Stimulated activated naive CD4-positive, alpha-beta T cell (primary cell): Measurements from ENCODE around the gene SCN3A.

Source experiments
- DNase-seq, 6 experiments: peaks; one replicate each; lab custom pipeline; 2025; lab: John Stamatoyannopoulos, UW

Gene SCN3A

DNA sequence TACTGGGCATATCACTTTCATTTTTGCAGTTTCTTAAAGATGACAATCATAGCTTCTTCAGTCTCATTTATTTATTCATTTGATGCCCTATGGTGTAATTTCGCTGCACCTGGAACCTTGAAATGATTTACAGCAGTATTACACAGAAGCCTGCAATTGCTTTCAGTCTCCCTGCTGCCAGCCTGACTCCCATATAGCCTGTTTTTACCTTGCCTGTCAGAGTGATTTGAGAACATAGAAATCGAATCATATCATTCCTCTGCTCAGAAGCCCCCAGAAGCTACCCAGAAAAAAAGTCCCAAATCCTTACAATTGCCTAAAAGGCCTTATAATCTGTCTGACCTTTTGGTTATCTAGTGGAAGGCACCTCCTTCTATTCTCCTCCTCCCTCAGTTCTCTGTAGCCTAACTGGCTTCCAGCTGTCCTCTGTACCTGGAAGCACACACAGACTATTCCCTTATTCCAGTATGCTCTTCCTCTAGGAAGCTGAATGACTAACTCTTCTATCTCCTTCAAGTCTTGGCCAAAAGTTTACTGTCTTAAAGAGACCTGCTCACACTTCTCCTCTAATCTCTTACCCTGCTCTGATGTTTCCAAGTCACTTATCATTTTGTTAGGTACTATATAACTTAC lies 12.6 kb downstream of the SCN3A start:
- DNase-seq: no peak

DNA sequence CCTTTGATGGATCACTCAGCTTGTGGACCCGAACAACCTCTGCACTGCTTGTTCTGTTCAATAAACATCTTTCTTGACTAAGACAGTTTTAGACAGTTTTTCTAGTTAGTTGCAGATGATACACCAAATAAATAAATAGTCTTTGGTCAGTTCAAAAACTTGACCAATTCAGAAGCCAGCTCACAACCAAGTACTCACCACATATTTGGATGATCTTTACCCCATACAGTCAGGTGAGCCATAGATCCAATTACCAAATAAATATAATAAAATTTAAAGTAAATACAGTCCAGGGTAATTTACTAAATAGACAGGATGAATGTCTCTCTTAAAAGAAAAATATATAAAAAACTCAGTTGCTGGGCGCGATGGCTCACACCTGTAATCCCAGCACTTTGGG lies 18.2 kb downstream of the SCN3A start:
- no peak for DNase-seq

DNA sequence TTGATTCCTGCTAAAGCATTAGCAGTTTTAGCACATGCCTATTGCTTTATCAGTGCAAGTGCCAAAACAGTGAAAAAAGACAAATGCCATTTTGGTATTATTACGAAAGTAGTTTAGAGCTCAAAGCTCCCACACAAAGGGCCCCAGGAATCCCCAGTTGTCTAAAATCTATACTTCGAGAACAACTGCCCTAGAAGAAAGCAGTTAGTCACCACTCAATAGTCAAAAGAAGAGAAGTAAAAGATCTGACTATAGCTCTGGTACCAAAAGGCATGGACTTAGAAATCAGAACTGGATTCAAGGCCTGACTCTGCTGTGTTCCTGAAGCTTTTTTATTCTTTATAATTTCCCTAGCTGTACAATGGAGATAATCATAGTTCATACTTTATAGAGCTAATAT lies 21.8 kb downstream of the SCN3A start:
- no peak for DNase-seq

DNA sequence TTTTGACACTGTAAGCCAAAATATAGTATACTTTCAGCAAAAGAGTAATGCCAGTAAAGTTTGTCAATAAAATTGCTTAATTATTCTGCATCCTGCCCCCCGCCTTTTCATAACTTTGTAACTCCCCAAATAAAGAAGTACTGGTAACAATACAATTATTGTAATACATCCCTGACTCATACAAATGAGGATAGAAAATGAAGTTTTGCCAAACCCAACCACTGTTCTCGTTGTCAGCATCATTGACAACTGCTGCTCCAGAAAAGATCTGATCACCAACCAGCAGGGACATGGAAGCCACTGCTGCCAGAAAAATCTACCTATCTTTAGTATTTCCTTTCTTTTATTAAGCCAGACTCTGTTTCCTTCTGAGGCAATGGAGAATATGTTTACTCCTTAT lies 27.1 kb downstream of the SCN3A start:
- DNase-seq: no peak

DNA sequence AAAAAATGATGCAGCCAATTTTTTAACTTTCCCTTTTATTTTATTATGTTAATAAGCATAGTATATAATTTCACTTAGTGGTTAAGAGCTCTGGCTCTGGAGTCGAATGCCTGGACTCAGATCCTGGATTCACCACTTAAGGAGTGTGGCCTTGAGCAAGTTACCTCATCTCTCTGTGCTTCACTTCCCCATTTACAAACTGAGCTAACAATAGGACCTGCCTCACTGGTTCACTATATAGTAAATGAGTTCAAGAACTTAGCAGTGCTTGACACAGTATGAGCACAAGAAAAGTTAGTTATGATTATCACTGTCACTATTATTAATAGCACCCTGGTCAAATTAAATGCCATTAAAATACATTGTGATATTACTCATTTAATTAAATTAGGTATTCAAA lies 30.6 kb downstream of the SCN3A start:
- no peak for DNase-seq

DNA sequence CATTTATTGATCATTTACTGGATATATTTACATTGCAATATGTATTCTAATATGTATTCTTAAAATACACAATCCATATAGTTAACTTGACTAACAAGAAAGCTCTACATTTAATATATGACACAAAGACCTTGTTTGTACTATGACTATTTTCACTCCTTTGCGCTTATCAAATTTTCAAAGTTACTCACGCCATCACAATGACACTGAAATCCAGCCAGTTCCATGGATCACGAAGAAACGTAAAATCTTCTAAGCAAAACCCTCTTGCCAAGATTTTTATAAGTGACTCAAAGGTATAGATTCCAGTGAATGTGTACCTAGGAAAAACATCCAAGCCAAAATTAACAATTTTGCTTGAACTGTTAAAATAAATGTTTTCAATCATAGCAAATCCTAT lies 39.6 kb downstream of the SCN3A start:
- DNase-seq: no peak

DNA sequence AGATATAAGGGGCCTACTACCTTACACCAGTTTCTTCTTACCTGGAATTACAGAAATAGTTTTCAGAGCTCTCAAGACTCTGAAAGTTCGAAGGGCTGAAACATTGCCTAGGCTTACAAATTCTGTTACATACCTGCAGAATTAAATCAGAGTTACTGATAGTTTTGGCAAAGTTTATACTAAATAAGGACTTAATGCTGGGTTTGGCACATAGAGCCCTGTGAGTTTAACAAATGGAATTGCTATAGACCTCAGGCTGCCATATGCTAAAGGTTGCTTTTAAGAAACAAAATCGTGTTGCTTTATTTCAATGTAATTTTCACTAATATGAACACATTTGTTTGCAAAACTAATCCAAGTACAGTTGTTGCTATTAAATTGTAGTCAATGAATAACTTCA lies 40.1 kb downstream of the SCN3A start:
- no peak for DNase-seq

DNA sequence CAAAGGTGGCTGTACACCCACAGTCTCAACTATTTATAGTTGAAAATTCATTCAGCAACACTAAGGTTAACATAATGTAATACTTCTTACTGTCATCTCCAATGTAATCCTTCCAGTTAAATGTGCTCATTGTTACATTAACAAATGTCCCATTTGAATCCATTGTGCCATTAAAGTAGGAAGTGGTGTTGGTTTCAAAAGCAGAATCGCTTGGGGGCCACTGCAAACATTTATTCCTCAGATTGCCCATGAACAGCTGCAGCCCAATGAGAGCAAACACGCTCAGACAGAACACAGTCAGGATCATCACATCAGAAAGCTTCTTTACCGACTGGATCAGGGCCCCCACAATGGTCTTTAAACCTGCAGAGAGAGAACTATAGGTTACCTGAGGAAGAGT lies 41.4 kb downstream of the SCN3A start:
- DNase-seq: no peak

DNA sequence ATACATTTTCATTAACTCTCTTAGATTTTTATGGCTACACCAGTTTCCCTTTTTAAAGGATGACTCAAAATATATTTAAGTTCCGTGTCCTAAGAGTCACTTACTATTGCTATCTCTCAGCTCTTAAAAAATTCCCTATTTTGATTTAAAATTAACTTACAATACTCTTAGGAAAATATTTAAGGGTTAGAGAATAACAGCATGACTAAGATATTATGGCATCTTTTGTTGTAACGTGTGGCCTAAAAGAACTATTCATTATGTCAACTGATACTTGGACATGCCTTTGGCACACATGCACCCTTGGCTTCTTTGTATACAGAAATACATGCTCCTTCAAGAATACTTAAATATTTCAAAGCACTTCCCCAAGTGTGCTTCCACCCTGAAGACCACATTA lies 42.3 kb downstream of the SCN3A start:
- DNase-seq: no peak

DNA sequence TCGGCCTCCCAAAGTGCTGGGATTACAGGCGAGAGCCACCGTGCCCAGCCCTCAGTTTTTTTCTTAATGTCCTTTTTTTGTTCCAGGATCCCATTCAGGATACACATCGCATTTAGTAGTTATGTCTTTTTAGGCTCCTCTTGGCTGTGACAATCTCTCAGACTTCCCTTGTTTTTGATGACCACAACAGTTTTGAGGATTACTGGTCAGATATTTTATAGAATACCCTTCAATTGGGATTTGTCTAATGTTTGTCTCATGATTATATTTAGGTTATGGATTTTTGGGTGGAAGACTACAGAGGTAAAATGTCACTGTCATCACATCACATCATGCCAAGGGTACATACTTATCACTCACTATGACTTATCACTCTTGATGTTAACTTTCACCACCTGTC lies 46.7 kb downstream of the SCN3A start:
- no peak for DNase-seq

DNA sequence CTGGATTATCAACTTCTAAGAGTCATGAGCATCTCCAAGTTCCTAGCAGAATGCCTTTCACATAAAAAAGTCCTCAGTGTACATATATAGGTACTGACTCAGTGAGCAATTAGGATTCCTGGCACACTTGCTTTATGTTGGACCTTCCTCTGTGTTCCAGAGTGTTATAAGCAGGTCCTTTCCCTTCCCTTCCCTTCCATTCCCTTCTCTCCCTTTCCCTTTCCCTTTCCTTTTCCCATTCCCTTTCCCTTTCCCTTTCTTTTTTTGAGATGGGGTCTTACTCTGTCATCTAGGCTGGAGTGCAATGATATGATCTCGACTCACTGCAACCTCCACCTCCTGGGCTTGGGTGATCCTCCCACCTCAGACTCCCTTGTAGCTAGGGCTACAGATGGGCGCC lies 48.7 kb downstream of the SCN3A start:
- no peak for DNase-seq

DNA sequence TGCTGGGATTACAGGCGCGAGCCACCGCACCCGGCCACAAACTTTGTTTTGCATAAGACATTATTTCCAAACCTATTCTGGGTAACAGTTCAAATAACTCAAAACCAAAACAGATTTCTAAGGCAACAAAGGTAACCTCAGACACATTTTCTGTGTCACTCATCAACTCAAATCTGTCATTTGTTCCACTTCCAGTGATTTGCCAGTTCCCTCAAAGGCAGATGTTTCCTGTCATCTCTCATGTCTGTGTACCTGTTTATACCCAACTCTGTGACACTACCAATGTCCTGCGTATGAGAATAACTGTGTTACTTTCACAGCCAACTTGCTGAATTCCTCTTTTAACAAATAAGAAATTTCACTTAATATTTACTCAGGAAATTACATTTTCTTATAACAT lies 54.4 kb downstream of the SCN3A start:
- DNase-seq: peak in 1 of 6 experiments; percentile 1

DNA sequence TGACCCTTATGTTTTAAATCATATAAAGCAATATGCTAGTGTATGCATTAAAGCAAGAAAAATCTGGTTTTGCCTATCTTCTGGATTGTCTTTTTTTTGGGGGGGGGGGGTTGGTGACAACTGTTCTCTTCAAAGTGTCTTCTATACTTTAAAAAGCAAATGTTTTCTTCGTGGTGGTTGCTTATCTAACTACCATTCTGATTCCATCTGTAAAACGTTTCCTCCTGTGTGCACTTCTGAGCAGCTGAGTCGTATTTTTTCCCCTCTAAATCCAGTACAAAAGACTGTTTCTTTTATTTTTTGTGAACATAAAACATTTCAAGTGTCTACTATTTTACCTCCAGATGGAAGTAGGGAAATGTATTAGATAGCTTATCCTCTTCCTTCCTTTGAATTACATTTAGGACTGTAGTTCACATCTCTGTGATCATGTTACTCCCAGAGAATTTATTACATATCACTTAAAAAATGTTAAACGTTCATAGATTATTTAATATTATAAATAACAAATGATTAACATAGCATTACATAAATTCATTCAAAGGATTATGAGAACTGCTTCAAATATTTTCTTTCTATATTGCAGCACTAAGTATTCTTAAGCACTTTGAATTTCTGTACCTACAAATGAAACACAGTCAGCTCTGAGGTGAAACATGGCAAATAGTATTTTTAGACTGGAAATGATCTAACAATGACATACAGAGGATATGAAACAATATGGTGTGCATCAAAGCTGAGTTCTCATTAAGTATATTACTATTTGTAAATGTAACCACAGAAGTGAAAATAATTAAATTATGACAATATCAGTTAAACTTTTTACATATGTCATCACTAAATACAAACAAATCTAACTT lies 56.4 kb downstream of the SCN3A start:
- DNase-seq: no peak

DNA sequence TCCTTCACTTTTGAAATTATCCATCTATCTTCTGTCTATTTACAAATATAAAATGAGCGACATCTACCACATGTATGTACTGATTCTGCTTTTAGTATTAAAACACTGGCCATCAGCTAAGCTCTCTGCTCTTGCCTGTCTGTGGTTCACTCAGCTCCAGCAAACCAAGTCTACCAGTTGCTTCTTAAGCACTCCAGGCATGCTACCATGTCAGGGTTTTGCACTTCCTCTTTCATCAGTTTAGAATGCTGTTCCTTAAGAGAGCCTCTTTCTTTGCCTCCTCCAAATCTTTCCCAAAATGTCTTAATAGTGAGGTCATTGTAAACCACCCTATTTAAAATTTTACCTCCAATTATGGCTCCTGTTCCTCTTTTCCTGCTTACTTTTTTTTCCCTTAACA lies 59.5 kb downstream of the SCN3A start:
- no peak for DNase-seq

DNA sequence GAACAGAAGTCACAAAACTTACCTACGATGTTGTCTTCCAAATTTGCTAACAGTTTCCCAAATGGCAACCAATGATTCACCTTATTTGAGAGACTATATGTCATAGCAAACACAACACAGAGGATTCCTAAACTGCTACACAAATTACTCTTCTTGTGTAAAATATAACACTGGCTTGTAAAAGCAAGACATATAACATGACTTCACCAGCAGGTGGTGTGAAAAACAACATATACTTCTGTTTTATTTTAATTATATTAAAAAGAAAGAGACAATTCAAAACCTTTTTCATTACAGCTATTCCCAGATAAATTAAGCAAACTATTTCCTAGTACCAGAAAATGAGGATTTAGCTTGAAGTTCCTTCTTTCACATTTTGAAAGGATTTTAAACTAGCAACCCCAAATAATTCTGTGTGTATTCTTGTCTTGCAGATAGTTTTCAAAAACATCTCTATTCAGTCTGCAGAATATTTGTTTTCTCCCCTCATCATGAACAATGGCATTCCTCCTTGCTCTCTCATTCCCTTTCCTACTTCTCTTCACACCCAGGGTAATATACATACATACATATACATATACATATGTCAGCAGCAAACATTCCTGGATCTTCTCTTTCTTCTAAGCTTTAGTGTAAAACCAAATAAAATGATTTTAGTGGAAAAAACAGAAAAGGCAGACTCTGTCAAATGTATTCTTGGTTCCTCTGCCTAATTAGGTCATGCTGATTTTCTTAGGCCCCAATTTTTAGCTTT lies 62.1 kb downstream of the SCN3A start:
- no peak for DNase-seq

DNA sequence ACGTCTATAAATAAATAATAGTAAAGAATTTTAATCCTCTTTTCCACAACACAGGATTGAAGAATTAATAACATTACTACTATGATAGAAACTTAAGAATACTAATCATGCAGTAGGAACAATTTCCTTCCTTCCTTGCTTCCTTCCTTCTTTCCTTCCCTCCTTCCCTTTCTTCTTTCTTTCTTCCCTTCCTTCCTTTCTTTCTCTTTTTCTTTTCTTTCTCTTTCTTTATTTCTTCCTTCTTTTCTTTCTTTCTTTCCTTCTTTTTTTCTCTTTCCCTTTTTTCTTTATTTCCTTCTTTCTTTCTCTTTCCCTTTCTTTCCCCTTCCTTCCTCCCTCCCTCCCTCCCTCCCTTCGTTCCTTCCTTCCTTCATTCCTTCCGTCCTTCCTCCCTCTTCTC lies 77.6 kb downstream of the SCN3A start:
- DNase-seq: no peak

DNA sequence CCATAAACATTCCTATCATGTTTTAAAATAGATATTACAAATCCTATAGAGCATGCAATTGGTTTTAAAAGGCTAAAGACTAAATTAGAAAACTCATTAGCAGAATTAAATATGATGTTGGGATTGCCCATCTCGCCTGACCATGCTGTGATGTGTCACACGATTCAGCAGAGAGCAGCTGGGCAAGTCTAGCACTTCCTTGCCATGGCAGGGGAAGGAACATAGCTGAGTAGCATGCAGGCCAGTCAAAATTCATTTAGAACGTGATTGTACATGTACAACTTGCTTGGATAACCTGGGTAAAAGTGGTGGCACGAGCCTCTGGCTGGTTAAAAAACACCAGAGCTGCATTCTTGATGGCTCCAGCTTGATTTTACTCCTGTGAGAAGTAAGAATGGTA lies 81.3 kb downstream of the SCN3A start:
- DNase-seq: no peak

DNA sequence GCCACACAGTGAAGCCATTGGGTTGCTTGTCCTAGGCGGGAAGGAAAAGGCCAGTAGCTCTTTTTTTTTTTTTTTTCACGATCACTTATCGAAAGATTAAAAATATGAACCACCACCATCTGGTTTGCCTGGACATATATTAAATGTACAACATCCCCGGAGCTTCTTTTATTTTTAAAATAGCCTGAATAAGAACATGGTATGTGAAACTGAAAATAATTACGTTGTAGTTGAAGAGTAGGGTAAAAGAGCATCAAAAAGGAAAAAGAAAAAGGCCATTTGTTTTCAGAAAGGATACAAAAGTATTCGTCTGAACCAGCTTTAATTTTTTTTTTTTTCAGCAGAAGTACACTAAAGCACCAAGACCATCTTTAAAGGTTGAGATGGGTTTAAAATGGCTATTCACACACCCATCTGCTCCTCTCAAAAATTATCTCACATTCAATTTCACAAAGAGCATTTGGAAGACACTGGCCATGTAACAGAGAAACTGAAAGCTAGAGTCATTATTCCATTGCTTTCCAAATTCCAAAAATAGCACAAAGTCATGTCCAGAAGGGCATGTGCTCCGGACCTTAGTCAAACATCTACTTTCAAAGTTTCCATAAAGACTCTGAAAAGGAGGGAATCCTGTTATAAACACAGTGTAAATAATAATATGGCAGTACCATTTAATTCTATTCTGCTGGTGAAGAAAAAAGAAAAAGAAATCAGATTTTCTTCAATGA lies 82.9 kb downstream of the SCN3A start:
- DNase-seq: no peak

DNA sequence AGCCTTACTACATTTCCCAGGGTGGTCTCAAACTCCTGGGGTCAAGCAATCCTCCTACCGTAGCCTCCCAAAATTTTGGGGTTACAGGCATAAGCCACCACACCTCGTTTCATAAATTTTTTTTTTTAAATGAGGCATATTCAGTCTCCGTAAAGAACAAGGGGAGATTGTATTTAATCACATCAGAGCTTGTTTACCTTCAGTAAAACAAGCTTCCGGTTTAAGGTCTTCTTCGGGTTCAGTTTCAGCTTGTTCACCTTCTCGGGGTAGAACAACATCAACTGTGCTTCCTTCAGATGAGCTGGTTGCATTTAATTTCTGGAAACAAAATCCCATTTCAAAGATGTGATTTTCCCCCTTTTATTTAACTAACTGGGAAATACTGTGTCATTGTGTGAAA lies 88.6 kb downstream of the SCN3A start:
- no peak for DNase-seq

DNA sequence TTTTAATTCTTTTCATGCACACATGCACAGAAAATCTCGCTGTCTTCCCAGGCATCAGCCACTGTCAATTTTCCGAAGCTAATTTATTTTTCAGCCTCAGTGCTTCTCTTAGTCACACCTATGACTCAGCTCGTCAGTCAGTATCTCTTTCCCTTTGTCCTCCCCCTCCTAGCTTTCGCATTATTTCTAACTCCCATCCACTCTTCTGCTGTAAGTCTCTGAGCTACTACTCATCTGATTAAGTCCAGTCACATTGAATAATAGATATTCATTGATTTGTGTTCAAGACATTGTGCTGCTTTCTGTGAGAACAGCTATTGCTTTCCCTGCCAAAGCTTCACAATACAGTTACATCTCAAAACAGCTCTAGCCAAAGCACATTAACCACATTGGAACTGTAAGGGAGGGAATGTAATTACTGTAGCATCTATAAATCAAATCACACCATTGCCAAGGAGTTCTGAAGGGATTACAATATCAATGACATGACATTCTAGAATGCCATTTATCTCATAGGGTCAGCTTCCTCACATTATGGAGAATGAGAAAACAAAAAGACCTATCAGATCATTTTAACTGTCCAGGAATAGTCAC lies 89.4 kb downstream of the SCN3A start:
- DNase-seq: no peak

DNA sequence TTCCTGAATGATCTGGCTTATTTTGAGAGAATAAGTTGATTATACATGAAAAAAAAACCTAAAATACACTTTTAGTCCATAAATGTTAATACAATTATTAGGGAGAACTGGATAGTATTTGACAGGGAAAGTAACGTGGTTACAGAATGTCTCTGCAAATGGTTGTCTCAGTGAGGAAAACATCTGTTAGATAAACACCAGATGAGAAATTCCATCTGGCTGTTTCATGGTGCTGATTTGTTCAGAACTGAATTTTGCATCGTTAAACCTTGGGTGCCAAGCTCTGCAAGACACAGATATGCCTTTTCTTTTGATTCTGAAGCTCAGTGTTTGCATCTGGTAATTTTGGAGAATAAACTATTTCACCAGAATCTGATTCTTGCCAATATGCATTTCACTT lies 90.4 kb downstream of the SCN3A start:
- DNase-seq: no peak

DNA sequence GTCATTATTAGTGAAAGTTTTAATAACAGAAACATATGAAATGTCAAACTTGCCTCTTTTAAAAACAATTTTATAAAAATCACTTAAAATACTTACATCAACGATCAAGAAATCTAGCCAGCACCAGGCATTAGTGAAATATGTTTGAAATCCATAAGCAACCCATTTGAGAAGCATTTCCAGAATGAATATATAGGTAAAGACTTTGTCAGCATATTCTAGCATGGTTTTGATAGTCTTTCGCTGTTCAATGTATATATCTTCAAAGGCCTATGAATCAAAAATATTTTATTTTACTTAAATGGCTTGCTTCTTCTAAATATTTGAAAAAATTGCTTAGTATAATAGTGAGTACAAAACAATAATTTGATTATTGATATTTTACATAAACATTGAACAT lies 91.1 kb downstream of the SCN3A start:
- no peak for DNase-seq
